ENCODE results near the gene DNPH1. TPM values are rescaled to one million over a fixed set of nuclear protein-coding genes. Genes with fewer than 3 reads are reported as not detected.

DNPH1 gene
- total and polyA plus RNA-seq, 10 of the 15 experiments (the other 5 are each of a cell fraction or from before 2014, with no cell fraction given) = 7.0 to 136 (median 67.7) TPM

- Histone ChIP-seq H3K27ac (ENCODE audit: control insufficient read depth, insufficient read depth) (no peak overlapping the region), H4K20me1 (ENCODE audit: control insufficient read depth, insufficient read depth) (no peaks in the 10 kb centered on the region), H3K4me2 (ENCODE audit: control insufficient read depth, insufficient read depth) (no peak overlapping the region), H3K9ac (ENCODE audit: control insufficient read depth, insufficient read depth, low read length) (no peak overlapping the region), H3K9me3 (replicated peaks; ENCODE audit: control insufficient read depth, insufficient read depth, low read length) (no peaks in the 10 kb centered on the region), H2AFZ (ENCODE audit: control insufficient read depth, low read depth, low read length) (no peak overlapping the region), H3K27me3 (replicated peaks in 1 of 2; ENCODE audit: control insufficient read depth in 2 of 2, insufficient read depth in 2 of 2, low read length in 1 of 2) (no peaks in the 10 kb centered on the region), H3K36me3 (ENCODE audit: control insufficient read depth in 2 of 2, insufficient read depth in 2 of 2, low read length in 1 of 2) (no peaks in the 10 kb centered on the region), H3K79me2 (ENCODE audit: control insufficient read depth, insufficient read depth, low read length) (no peaks in the 10 kb centered on the region), H3K4me1 (ENCODE audit: control insufficient read depth, insufficient read depth, low read length) (peaks cover 12% of the 10 kb centered on the region), H3K4me3 (no peak overlapping the region)
- RAD21 ChIA-PET (ENCODE audit: unreplicated experiment) = interaction anchor here (1.0 to 6.9 kb wide), 5 partner anchors 49 to 241 kb away, joined by 3 to 44 read pairs (median 17); no protein-coding TSS in a partner anchor
- no peak for DNase-seq (ENCODE audit: low read depth, low spot score)
- TF ChIP-seq POLR2A (IDR thresholded peaks at IDR 0.05; ENCODE audit: low read depth, low read length) (no peak), RAD21 (IDR thresholded peaks at IDR 0.05; ENCODE audit: insufficient read depth, low read depth, low read length) (no peak), YBX1 (IDR thresholded peaks at IDR 0.05) (no peak), E2F4 (IDR thresholded peaks at IDR 0.05; ENCODE audit: low read depth, low read length) (no peak), FOXK2 (IDR thresholded peaks at IDR 0.05) (no peak), CHD2 (IDR thresholded peaks at IDR 0.05; ENCODE audit: borderline replicate concordance, low read depth, low read length) (no peak), ZNF384 (IDR thresholded peaks at IDR 0.05; ENCODE audit: borderline replicate concordance, low read depth, low read length) (no peak), NBN (IDR thresholded peaks at IDR 0.05) (no peak), TBL1XR1 (IDR thresholded peaks at IDR 0.05; ENCODE audit: low read depth, low read length) (no peak)
- intact Hi-C loops (cut with micrococcal nuclease; ENCODE audit: unreplicated experiment) = no loop called here
- CTCF ChIA-PET = interaction anchor here (1.0 to 6.1 kb wide), 6 partner anchors 43 to 240 kb away, joined by 3 to 56 read pairs (median 9); partner anchors contain the start of gene CRIP3
- SMC1A ChIA-PET (ENCODE audit: uncharacterized antibody, unreplicated experiment) = interaction anchor here (0.6 to 3.1 kb wide), 7 partner anchors 69 to 241 kb away, joined by 3 to 14 read pairs (median 4); no protein-coding TSS in a partner anchor
- WGBS (ENCODE audit: insufficient coverage, insufficient replicate concordance, low lambda C conversion rate, missing lambda C conversion rate) = 65% methylated on average over 6 of the region's 6 CpGs
- ATAC-seq = no peak
- POLR2A ChIA-PET = no interaction called here
- FAIRE-seq = no peak
- no TSS peak for BruUV-seq (replicated peaks)
- in situ Hi-C loops (cut with MboI) = no loop called here
Measured at GRCh38 chr6:43265564-43265963, 36.3 kb upstream of the DNPH1 start.
